Left cardiac atrium (tissue), 4 donors: ENCODE measurements around the gene KAT7. TPM values are rescaled to one million over a fixed set of nuclear protein-coding genes. Genes with fewer than 3 reads are reported as not detected.

Source experiments
- ATAC-seq, 2 donors: fragments of 200-7000 bp; cut with Tn5 transposase; one replicate each; pipeline ENCODE4 v1.9.1; 2020; ENCODE audit warnings: mild to moderate bottlenecking in 2 of 2, moderate library complexity in 2 of 2
- DNase-seq: peaks from one replicate; pipeline ENCODE4 v3.0.0-alpha.2; 2020
- intact Hi-C, 2 donors: fragments of 100-400 bp; cut with DNase I; formaldehyde crosslinking; loops; one replicate each; pipeline versions ENCODE4 v1.14.1 to v1.15.1; 2022 to 2023
- long read RNA-seq: library from polyadenylated mRNA; unstranded; transcript quantifications from one replicate; pipeline ENCODE4 v2.0.0, GENCODE V29; 2021
- total RNA-seq, 2 donors: library from RNA; stranded (reverse); fragmentation: NEBNext Ultra II Directional; extraction: Animal tissue kit (Norgen Biotek cat#: 25700); gene quantifications; one replicate each; pipeline ENCODE4 v1.2.1, GENCODE V29; 2021
- donor health status: DM: no; HTN: yes; CAD: no.
- donor health status: DM: no; HTN: yes; CAD: no; lungs with severe emphysema.
- donor health status: DM: yes; HTN: yes; CAD: no.
- donor health status: Dilated cardiomyopathy.

Gene KAT7
- 10 to 100 TPM; 47.5 to 49.0 TPM for total RNA-seq
- long read RNA-seq, full-length matches to known transcripts = 27 of 31 reads
- long read RNA-seq, partial matches to known transcripts = 2 of 31 reads
- long read RNA-seq, other reads (novel, unspliced or antisense) = 2 of 31 reads

GRCh38 chr17:49788478-49789242 is at the start of gene KAT7:
Gene KAT7, plus strand, starts transcription at chr17:49788681. Its CDS starts 154 bp downstream, at chr17:49788835.
- intact Hi-C loops = loop anchor here in 1 of 2 donors (5.0 kb wide), 1 partner anchor 216 kb away; no protein-coding TSS in a partner anchor
- ATAC-seq = peak; percentile 96 to 97
- DNase-seq = peak; percentile 99

GRCh38 chr17:49739641-49740271 is 48.7 kb upstream of the KAT7 start:
- peak; percentile 90 for DNase-seq
- peak; percentile 83 to 86 for ATAC-seq
- intact Hi-C loops = no loop called here

- intact Hi-C loops = no loop called here
- ATAC-seq (peak in 1 of 2 donors; percentile 45), DNase-seq (no peak)
These were observed 47.3 kb upstream of the KAT7 start for GRCh38 chr17:49741009-49741691.

GRCh38 chr17:49741692-49742076 is 46.8 kb upstream of the KAT7 start:
- DNase-seq (no peak), ATAC-seq (no peak)
- intact Hi-C loops = no loop called here

- intact Hi-C loops = no loop called here
- no peak for DNase-seq
- ATAC-seq = peak in 1 of 2 donors; percentile 19
These were observed 46.3 kb upstream of the KAT7 start for GRCh38 chr17:49742166-49742638.

- ATAC-seq = no peak
These were observed 43.0 kb upstream of the KAT7 start for GRCh38 chr17:49745175-49746139.

GRCh38 chr17:49746791-49747490 is 41.5 kb upstream of the KAT7 start:
- intact Hi-C loops = no loop called here
- DNase-seq = no peak
- ATAC-seq = no peak

More at GRCh38 chr17:49745175-49746139, 43.0 kb upstream of the KAT7 start:
- intact Hi-C loops = no loop called here
- no peak for DNase-seq

- DNase-seq = no peak
- intact Hi-C loops = no loop called here
- no peak for ATAC-seq
These were observed 40.8 kb upstream of the KAT7 start for GRCh38 chr17:49747632-49748031.

- DNase-seq = no peak
- intact Hi-C loops = no loop called here
- no peak for ATAC-seq
These were observed 40.3 kb upstream of the KAT7 start for GRCh38 chr17:49748223-49748622.

- ATAC-seq (peak in 1 of 2 donors; percentile 56), DNase-seq (no peak)
- intact Hi-C loops = no loop called here
These were observed 39.7 kb upstream of the KAT7 start for GRCh38 chr17:49748791-49749190.

- no peak for DNase-seq
- no peak for ATAC-seq
- intact Hi-C loops = no loop called here
These were observed 38.8 kb upstream of the KAT7 start for GRCh38 chr17:49749730-49750129.

- intact Hi-C loops = no loop called here
- ATAC-seq (peak in 1 of 2 donors; percentile 29), DNase-seq (no peak)
These were observed 36.0 kb upstream of the KAT7 start for GRCh38 chr17:49752508-49752907.

GRCh38 chr17:49753959-49754391 is 34.5 kb upstream of the KAT7 start:
- DNase-seq = peak; percentile 73
- ATAC-seq = peak; percentile 69 to 74
- intact Hi-C loops = no loop called here

GRCh38 chr17:49755663-49756283 is 32.7 kb upstream of the KAT7 start:
- ATAC-seq = no peak
- no peak for DNase-seq
- intact Hi-C loops = loop anchor here in 1 of 2 donors (5.0 kb wide), 1 partner anchor 33 kb away; no protein-coding TSS in a partner anchor

- DNase-seq (no peak), ATAC-seq (no peak)
- intact Hi-C loops = loop anchor here in 1 of 2 donors (5.0 kb wide), 1 partner anchor 34 kb away; no protein-coding TSS in a partner anchor
These were observed 31.9 kb upstream of the KAT7 start for GRCh38 chr17:49756323-49757150.

- no peak for DNase-seq
- ATAC-seq = no peak
- intact Hi-C loops = loop anchor here in 1 of 2 donors (5.0 kb wide), 1 partner anchor 35 kb away; no protein-coding TSS in a partner anchor
These were observed 31.2 kb upstream of the KAT7 start for GRCh38 chr17:49757151-49757777.
